Left lung (tissue), 14 donors: ENCODE measurements around the gene RPL15. TPM values are rescaled to one million over a fixed set of nuclear protein-coding genes. Genes with fewer than 3 reads are reported as not detected.

ENCODE experiments used
- ATAC-seq: fragments of 200-7000 bp; cut with Tn5 transposase; one replicate; pipeline ENCODE4 v1.9.1; 2020; ENCODE audit warnings: moderate library complexity
- DNase-seq, 4 donors: peaks; one replicate each; pipeline ENCODE4 v3.0.0-alpha.2; 2013 to 2020
- H3K27ac ChIP-seq, 2 donors: fragments of 200-600 bp; sonication (generic) in 1 of 2; one replicate each; pipeline versions ENCODE4 v1.5.0 to v1.8.0; 2020 to 2021
- H3K27me3 ChIP-seq, 2 donors: fragments of 200-600 bp; sonication (generic) in 1 of 2; one replicate each; pipeline versions ENCODE4 v1.5.0 to v1.8.0; 2020 to 2021
- H3K36me3 ChIP-seq, 2 donors: fragments of 200-600 bp; sonication (generic) in 1 of 2; one replicate each; pipeline versions ENCODE4 v1.5.0 to v1.8.0; 2020 to 2021
- H3K4me1 ChIP-seq, 2 donors: fragments of 200-600 bp; one replicate each; pipeline ENCODE4 v1.8.0; 2021
- H3K4me3 ChIP-seq, 2 donors: fragments of 200-600 bp; sonication (generic) in 1 of 2; one replicate each; pipeline versions ENCODE4 v1.5.0 to v1.8.0; 2020 to 2021; ENCODE audit warnings: mild to moderate bottlenecking in 1 of 2
- H3K9me3 ChIP-seq, 2 donors: fragments of 200-600 bp; sonication (generic) in 1 of 2; one replicate each; pipeline versions ENCODE4 v1.5.0 to v1.8.0; 2020 to 2021
- CTCF ChIP-seq, 2 donors: fragments of 200-600 bp; sonication (generic) in 1 of 2; IDR thresholded peaks; one replicate each; pipeline versions ENCODE4 v1.5.0 to v1.8.0; 2021; ENCODE audit warnings: antibody characterized with exemption in 2 of 2
- intact Hi-C, 2 donors: fragments of 100-400 bp; cut with DNase I; formaldehyde crosslinking; loops; one replicate each; pipeline versions ENCODE4 v1.11.2 to v1.14.2; 2022
- long read RNA-seq, 12 donors: library from polyadenylated mRNA in 2 of 12; unstranded in 2 of 12; transcript quantifications; one replicate each; pipeline ENCODE4 v2.0.0 and lab custom pipeline, GENCODE V29; 2019 to 2026
- polyA plus RNA-seq, 6 donors: library from polyadenylated mRNA; unstranded; fragments of 120-200 nt; gene quantifications; one replicate each; pipeline ENCODE4 v1.2.1, GENCODE V29; 2013; ENCODE audit not compliant: insufficient read length in 6 of 6
- total RNA-seq, 2 donors: library from RNA; stranded (reverse); fragmentation: NEBNext Ultra II Directional; extraction: Animal tissue kit (Norgen Biotek cat#: 25700); gene quantifications; one replicate each; pipeline ENCODE4 v1.2.1, GENCODE V29; 2021
- donor health status: DM: no; HTN: yes; CAD: no.
- donor health status: DM: no; HTN: no; CAD: no.

The RPL15 gene
- 1,000 to 10,000 TPM; 1,425 to 1,431 TPM for total RNA-seq
- 1,000 to 10,000 TPM; 2,613 to 3,061 (median 2,853) TPM for polyA plus RNA-seq
- long read RNA-seq, donor 1, transcript RPL15-202 (3 exons, 820 nt): minor isoform, 247 of 2,972 reads
- long read RNA-seq, donor 1, transcript RPL15-212 (2 exons, 1,785 nt): minor isoform, 79 of 2,972 reads
- long read RNA-seq, donor 1, transcript RPL15-208 (4 exons, 1,063 nt): minor isoform, 204 of 2,972 reads
- long read RNA-seq, donor 1, transcript RPL15-201 (4 exons, 2,730 nt): major isoform, 1,670 of 2,972 reads
- long read RNA-seq, donor 1, partial matches to known transcripts: 697 of 2,972 reads
- long read RNA-seq, donor 1, other reads (novel, unspliced or antisense): 30 of 2,972 reads
- long read RNA-seq, donor 2, transcript RPL15-212 (2 exons, 1,785 nt): minor isoform, 92 of 1,906 reads
- long read RNA-seq, donor 2, transcript RPL15-201 (4 exons, 2,730 nt): major isoform, 1,228 of 1,906 reads
- long read RNA-seq, donor 2, transcript RPL15-208 (4 exons, 1,063 nt): minor isoform, 123 of 1,906 reads
- long read RNA-seq, donor 2, transcript RPL15-202 (3 exons, 820 nt): minor isoform, 355 of 1,906 reads
- long read RNA-seq, donor 2, partial matches to known transcripts: 42 of 1,906 reads
- long read RNA-seq, donor 2, other reads (novel, unspliced or antisense): 22 of 1,906 reads
- long read RNA-seq, donor 3, transcript RPL15-208 (4 exons, 1,063 nt): minor isoform, 151 of 2,111 reads
- long read RNA-seq, donor 3, transcript RPL15-201 (4 exons, 2,730 nt): major isoform, 1,409 of 2,111 reads
- long read RNA-seq, donor 3, transcript RPL15-212 (2 exons, 1,785 nt): minor isoform, 29 of 2,111 reads
- long read RNA-seq, donor 3, transcript RPL15-202 (3 exons, 820 nt): minor isoform, 229 of 2,111 reads
- long read RNA-seq, donor 3, partial matches to known transcripts: 217 of 2,111 reads
- long read RNA-seq, donor 3, other reads (novel, unspliced or antisense): 32 of 2,111 reads
- long read RNA-seq, donor 4, transcript RPL15-208 (4 exons, 1,063 nt): minor isoform, 62 of 1,411 reads
- long read RNA-seq, donor 4, transcript RPL15-202 (3 exons, 820 nt): minor isoform, 72 of 1,411 reads
- long read RNA-seq, donor 4, transcript RPL15-215 (4 exons, 824 nt): minor isoform, 16 of 1,411 reads
- long read RNA-seq, donor 4, transcript RPL15-201 (4 exons, 2,730 nt): major isoform, 1,183 of 1,411 reads
- long read RNA-seq, donor 4, partial matches to known transcripts: 3 of 1,411 reads
- long read RNA-seq, donor 4, other reads (novel, unspliced or antisense): 55 of 1,411 reads
- long read RNA-seq, donor 5, transcript RPL15-201 (4 exons, 2,730 nt): major isoform, 1,209 of 1,859 reads
- long read RNA-seq, donor 5, transcript RPL15-202 (3 exons, 820 nt): minor isoform, 306 of 1,859 reads
- long read RNA-seq, donor 5, transcript RPL15-208 (4 exons, 1,063 nt): minor isoform, 192 of 1,859 reads
- long read RNA-seq, donor 5, transcript RPL15-212 (2 exons, 1,785 nt): minor isoform, 51 of 1,859 reads
- long read RNA-seq, donor 5, partial matches to known transcripts: 37 of 1,859 reads
- long read RNA-seq, donor 5, other reads (novel, unspliced or antisense): 29 of 1,859 reads
- long read RNA-seq, donor 6, transcript RPL15-201 (4 exons, 2,730 nt): major isoform, 1,880 of 2,645 reads
- long read RNA-seq, donor 6, transcript RPL15-208 (4 exons, 1,063 nt): minor isoform, 191 of 2,645 reads
- long read RNA-seq, donor 6, transcript RPL15-212 (2 exons, 1,785 nt): minor isoform, 97 of 2,645 reads
- long read RNA-seq, donor 6, transcript RPL15-202 (3 exons, 820 nt): minor isoform, 340 of 2,645 reads
- long read RNA-seq, donor 6, partial matches to known transcripts: 25 of 2,645 reads
- long read RNA-seq, donor 6, other reads (novel, unspliced or antisense): 53 of 2,645 reads
- long read RNA-seq, donor 7, transcript RPL15-208 (4 exons, 1,063 nt): minor isoform, 115 of 1,800 reads
- long read RNA-seq, donor 7, transcript RPL15-212 (2 exons, 1,785 nt): minor isoform, 25 of 1,800 reads
- long read RNA-seq, donor 7, transcript RPL15-201 (4 exons, 2,730 nt): major isoform, 1,115 of 1,800 reads
- long read RNA-seq, donor 7, transcript RPL15-202 (3 exons, 820 nt): minor isoform, 363 of 1,800 reads
- long read RNA-seq, donor 7, partial matches to known transcripts: 123 of 1,800 reads
- long read RNA-seq, donor 7, other reads (novel, unspliced or antisense): 24 of 1,800 reads
- long read RNA-seq, donor 8, transcript RPL15-201 (4 exons, 2,730 nt): major isoform, 1,135 of 1,480 reads
- long read RNA-seq, donor 8, transcript RPL15-208 (4 exons, 1,063 nt): minor isoform, 95 of 1,480 reads
- long read RNA-seq, donor 8, transcript RPL15-202 (3 exons, 820 nt): minor isoform, 153 of 1,480 reads
- long read RNA-seq, donor 8, transcript RPL15-212 (2 exons, 1,785 nt): minor isoform, 19 of 1,480 reads
- long read RNA-seq, donor 8, partial matches to known transcripts: 26 of 1,480 reads
- long read RNA-seq, donor 8, other reads (novel, unspliced or antisense): 23 of 1,480 reads
- long read RNA-seq, donor 9, transcript RPL15-202 (3 exons, 820 nt): minor isoform, 5 of 16 reads
- long read RNA-seq, donor 9, transcript RPL15-201 (4 exons, 2,730 nt): major isoform, 10 of 16 reads
- long read RNA-seq, donor 9, partial matches to known transcripts: 0 of 16 reads
- long read RNA-seq, donor 9, other reads (novel, unspliced or antisense): 0 of 16 reads
- long read RNA-seq, donor 10, transcript RPL15-208 (4 exons, 1,063 nt): minor isoform, 90 of 1,755 reads
- long read RNA-seq, donor 10, transcript RPL15-215 (4 exons, 824 nt): minor isoform, 23 of 1,755 reads
- long read RNA-seq, donor 10, transcript RPL15-202 (3 exons, 820 nt): minor isoform, 86 of 1,755 reads
- long read RNA-seq, donor 10, transcript RPL15-201 (4 exons, 2,730 nt): major isoform, 1,514 of 1,755 reads
- long read RNA-seq, donor 10, partial matches to known transcripts: 8 of 1,755 reads
- long read RNA-seq, donor 10, other reads (novel, unspliced or antisense): 23 of 1,755 reads
- long read RNA-seq, donor 11, transcript RPL15-202 (3 exons, 820 nt): minor isoform, 157 of 963 reads
- long read RNA-seq, donor 11, transcript RPL15-201 (4 exons, 2,730 nt): major isoform, 653 of 963 reads
- long read RNA-seq, donor 11, transcript RPL15-212 (2 exons, 1,785 nt): minor isoform, 32 of 963 reads
- long read RNA-seq, donor 11, transcript RPL15-208 (4 exons, 1,063 nt): minor isoform, 97 of 963 reads
- long read RNA-seq, donor 11, partial matches to known transcripts: 6 of 963 reads
- long read RNA-seq, donor 11, other reads (novel, unspliced or antisense): 9 of 963 reads
- long read RNA-seq, donor 12, transcript RPL15-212 (2 exons, 1,785 nt): minor isoform, 30 of 1,584 reads
- long read RNA-seq, donor 12, transcript RPL15-202 (3 exons, 820 nt): minor isoform, 187 of 1,584 reads
- long read RNA-seq, donor 12, transcript RPL15-208 (4 exons, 1,063 nt): minor isoform, 121 of 1,584 reads
- long read RNA-seq, donor 12, transcript RPL15-201 (4 exons, 2,730 nt): major isoform, 1,181 of 1,584 reads
- long read RNA-seq, donor 12, partial matches to known transcripts: 20 of 1,584 reads
- long read RNA-seq, donor 12, other reads (novel, unspliced or antisense): 20 of 1,584 reads

GRCh38 chr3:23916886-23917678, at the start of gene RPL15, which contains the start of gene NKIRAS1:
Gene RPL15, plus strand, starts transcription at chr3:23917132. Its CDS starts 728 bp downstream, at chr3:23917860.
Gene NKIRAS1, minus strand, starts transcription at chr3:23916990. Its CDS starts 6,086 bp downstream, at chr3:23910904.
- Histone ChIP-seq H3K36me3 (peaks cover 0 to 43% of the 10 kb centered on the region in 2 donors), H3K4me3 (peak within 1 kb of the TSS; percentile 63 to 86), H3K4me1 (peaks cover 14 to 42% of the 10 kb centered on the region in 2 donors), H3K27ac (peak within 1 kb of the TSS; percentile 94), H3K27me3 (no peaks in the 10 kb centered on the region), H3K9me3 (no peaks in the 10 kb centered on the region)
- ATAC-seq (peak; percentile 98), DNase-seq (peak; percentile 97 to 99 (median 98))
- intact Hi-C loops: no loop called here
- TF ChIP-seq CTCF (IDR thresholded peaks at IDR 0.05): peak; percentile 48 to 87

- Histone ChIP-seq H3K4me3 (no peak overlapping the region), H3K9me3 (no peaks in the 10 kb centered on the region), H3K27ac (no peak overlapping the region), H3K4me1 (peaks cover 8 to 37% of the 10 kb centered on the region in 2 donors), H3K36me3 (no peaks in the 10 kb centered on the region), H3K27me3 (no peaks in the 10 kb centered on the region)
- no peak for TF ChIP-seq CTCF (IDR thresholded peaks at IDR 0.05)
- DNase-seq: no peak
- intact Hi-C loops: no loop called here
- ATAC-seq: no peak
These were observed 49.5 kb upstream of the RPL15 start for GRCh38 chr3:23867400-23867799.
